ES-I3 (cell line): ENCODE data around the gene BMAL1.

Experiments used
- H3K36me3 ChIP-seq: 2 replicates; pipeline ENCODE4 v1.6.1; 2013; ENCODE audit warnings: mild to moderate bottlenecking, low read length, control low read depth, moderate library complexity; ENCODE audit not compliant: insufficient read depth
- H3K4me1 ChIP-seq: 2 replicates; pipeline ENCODE4 v1.6.1; 2013; ENCODE audit warnings: mild to moderate bottlenecking, control low read depth, low read length; ENCODE audit not compliant: insufficient read depth
- H3K9ac ChIP-seq: 2 replicates; pipeline ENCODE4 v1.6.1; 2013; ENCODE audit warnings: low read depth, mild to moderate bottlenecking, low read length, moderate library complexity
- H3K9me3 ChIP-seq: 2 replicates; pipeline ENCODE4 v1.6.1; 2013; ENCODE audit warnings: mild to moderate bottlenecking, low read length, moderate library complexity; ENCODE audit not compliant: control insufficient read depth, insufficient read depth

The BMAL1 gene

GRCh38 chr11:13328286-13328685, 50.7 kb downstream of the BMAL1 start:
- Histone ChIP-seq H3K9ac (no peak overlapping the region), H3K9me3 (no peaks in the 10 kb centered on the region), H3K4me1 (no peaks in the 10 kb centered on the region), H3K36me3 (no peaks in the 10 kb centered on the region)

GRCh38 chr11:13329670-13330356, 52.2 kb downstream of the BMAL1 start:
- no peak overlapping the region for H3K9ac ChIP-seq
- H3K36me3 ChIP-seq = no peaks in the 10 kb centered on the region
- no peaks in the 10 kb centered on the region for H3K9me3 ChIP-seq
- H3K4me1 ChIP-seq = no peaks in the 10 kb centered on the region

- no peaks in the 10 kb centered on the region for H3K9me3 ChIP-seq
- no peaks in the 10 kb centered on the region for H3K36me3 ChIP-seq
- no peak overlapping the region for H3K9ac ChIP-seq
- H3K4me1 ChIP-seq = no peaks in the 10 kb centered on the region
Measured at GRCh38 chr11:13332124-13332523, 54.5 kb downstream of the BMAL1 start.

- Histone ChIP-seq H3K36me3 (no peaks in the 10 kb centered on the region), H3K4me1 (peaks cover 7% of the 10 kb centered on the region), H3K9me3 (no peaks in the 10 kb centered on the region), H3K9ac (no peak overlapping the region)
Measured at GRCh38 chr11:13333456-13333957, 55.9 kb downstream of the BMAL1 start.

- Histone ChIP-seq H3K36me3 (no peaks in the 10 kb centered on the region), H3K4me1 (peaks cover 13% of the 10 kb centered on the region), H3K9me3 (no peaks in the 10 kb centered on the region), H3K9ac (no peak overlapping the region)
Measured at GRCh38 chr11:13334034-13334786, 56.6 kb downstream of the BMAL1 start.

- H3K9me3 ChIP-seq = no peaks in the 10 kb centered on the region
- H3K36me3 ChIP-seq = no peaks in the 10 kb centered on the region
- H3K9ac ChIP-seq = no peak overlapping the region
- peaks cover 19% of the 10 kb centered on the region for H3K4me1 ChIP-seq
Measured at GRCh38 chr11:13335319-13335718, 57.7 kb downstream of the BMAL1 start.

- Histone ChIP-seq H3K36me3 (no peaks in the 10 kb centered on the region), H3K9ac (no peak overlapping the region), H3K9me3 (no peaks in the 10 kb centered on the region), H3K4me1 (peaks cover 19% of the 10 kb centered on the region)
Measured at GRCh38 chr11:13336246-13336878, 58.8 kb downstream of the BMAL1 start.

- Histone ChIP-seq H3K4me1 (peaks cover 19% of the 10 kb centered on the region), H3K9ac (no peak overlapping the region), H3K36me3 (no peaks in the 10 kb centered on the region), H3K9me3 (peaks cover 8% of the 10 kb centered on the region; the same call in 1 of the 2 replicates)
Measured at GRCh38 chr11:13338019-13338426, 60.4 kb downstream of the BMAL1 start.

- Histone ChIP-seq H3K9ac (no peak overlapping the region), H3K36me3 (no peaks in the 10 kb centered on the region), H3K4me1 (peaks cover 20% of the 10 kb centered on the region), H3K9me3 (peaks cover 8% of the 10 kb centered on the region; the same call in 1 of the 2 replicates)
Measured at GRCh38 chr11:13338427-13339069, 61.0 kb downstream of the BMAL1 start.

- Histone ChIP-seq H3K9me3 (peaks cover 8% of the 10 kb centered on the region; the same call in 1 of the 2 replicates), H3K9ac (no peak overlapping the region), H3K4me1 (peaks cover 25% of the 10 kb centered on the region), H3K36me3 (no peaks in the 10 kb centered on the region)
Measured at GRCh38 chr11:13339195-13340153, 61.9 kb downstream of the BMAL1 start.

GRCh38 chr11:13341026-13341425, 63.4 kb downstream of the BMAL1 start:
- peaks cover 8% of the 10 kb centered on the region; the same call in 1 of the 2 replicates for H3K9me3 ChIP-seq
- H3K36me3 ChIP-seq = no peaks in the 10 kb centered on the region
- no peak overlapping the region for H3K9ac ChIP-seq
- H3K4me1 ChIP-seq = peaks cover 25% of the 10 kb centered on the region

- H3K36me3 ChIP-seq = no peaks in the 10 kb centered on the region
- peaks cover 8% of the 10 kb centered on the region; the same call in 1 of the 2 replicates for H3K9me3 ChIP-seq
- H3K4me1 ChIP-seq = peaks cover 27% of the 10 kb centered on the region
- H3K9ac ChIP-seq = no peak overlapping the region
Measured at GRCh38 chr11:13343067-13343466, 65.5 kb downstream of the BMAL1 start.

- no peaks in the 10 kb centered on the region for H3K36me3 ChIP-seq
- no peak overlapping the region for H3K9ac ChIP-seq
- peaks cover 8% of the 10 kb centered on the region; the same call in 1 of the 2 replicates for H3K9me3 ChIP-seq
- peaks cover 24% of the 10 kb centered on the region; the same call in 1 of the 2 replicates for H3K4me1 ChIP-seq
Measured at GRCh38 chr11:13343931-13344717, 66.5 kb downstream of the BMAL1 start.
